Tibial artery (tissue), 4 donors: ENCODE data around the gene C11orf91.

ENCODE experiments used
- DNase-seq, 2 donors: peaks; one replicate each; pipeline ENCODE4 v3.0.0-alpha.2; 2019
- H3K27ac ChIP-seq, 2 donors: fragments of 200-600 bp; sonication (generic) in 1 of 2; 1 replicate in 1 of 2; 2 replicates in 1 of 2; pipeline ENCODE4 v1.5.1; 2018 to 2019; ENCODE audit warnings: mild to moderate bottlenecking in 1 of 2
- H3K27me3 ChIP-seq, 2 donors: fragments of 200-600 bp; sonication (generic) in 1 of 2; one replicate each; pipeline versions ENCODE4 v1.5.1 to v1.6.0; 2016 to 2019
- H3K36me3 ChIP-seq, 3 donors: fragments of 200-600 bp; sonication (generic) in 2 of 3; one replicate each; pipeline ENCODE4 v1.5.1; 2016 to 2019; ENCODE audit warnings: mild to moderate bottlenecking in 2 of 3
- H3K4me1 ChIP-seq, 4 donors: fragments of 200-600 bp; sonication (generic) in 2 of 4; 1 replicate in 3 of 4; 2 replicates in 1 of 4; pipeline ENCODE4 v1.5.1; 2016 to 2019
- H3K4me3 ChIP-seq, 2 donors: fragments of 200-600 bp; sonication (generic) in 1 of 2; 1 replicate in 1 of 2; 2 replicates in 1 of 2; pipeline ENCODE4 v1.5.1; 2018 to 2019; ENCODE audit warnings: mild to moderate bottlenecking in 2 of 2
- H3K9me3 ChIP-seq, 3 donors: fragments of 200-600 bp; sonication (generic) in 1 of 3; one replicate each; pipeline ENCODE4 v1.5.1; 2016 to 2019
- CTCF ChIP-seq, 2 experiments: fragments of 200-600 bp in 1 of 2; fragments of 450-650 bp in 1 of 2; IDR thresholded peaks; one replicate each; pipeline ENCODE4 v1.5.1; 2017 to 2019; ENCODE audit warnings: antibody characterized with exemption in 2 of 2, mild to moderate bottlenecking in 1 of 2, moderate library complexity in 1 of 2
- intact Hi-C: fragments of 100-400 bp; cut with DNase I; formaldehyde crosslinking; loops from one replicate; pipeline ENCODE4 v1.15.0; 2023; ENCODE audit warnings: low total_unique reads

C11orf91 gene

GRCh38 chr11:33659370-33660139 lies 41.1 kb downstream of the C11orf91 start:
- Histone ChIP-seq H3K27me3 (no peaks in the 10 kb centered on the region), H3K27ac (no peak overlapping the region), H3K4me1 (no peaks in the 10 kb centered on the region), H3K9me3 (no peaks in the 10 kb centered on the region), H3K4me3 (no peak overlapping the region), H3K36me3 (no peaks in the 10 kb centered on the region)
- intact Hi-C loops: no loop called here
- no peak for TF ChIP-seq CTCF (IDR thresholded peaks at IDR 0.05)
- DNase-seq: no peak

- Histone ChIP-seq H3K36me3 (no peaks in the 10 kb centered on the region), H3K9me3 (no peaks in the 10 kb centered on the region), H3K27me3 (no peaks in the 10 kb centered on the region), H3K4me3 (no peak overlapping the region), H3K27ac (no peak overlapping the region), H3K4me1 (no peaks in the 10 kb centered on the region)
- no peak for TF ChIP-seq CTCF (IDR thresholded peaks at IDR 0.05)
- intact Hi-C loops: no loop called here
- DNase-seq: no peak
These were observed 42.3 kb downstream of the C11orf91 start for GRCh38 chr11:33658195-33658900.

- intact Hi-C loops: no loop called here
- DNase-seq: no peak
- TF ChIP-seq CTCF (IDR thresholded peaks at IDR 0.05): no peak
- H3K9me3 ChIP-seq: no peaks in the 10 kb centered on the region
- H3K27ac ChIP-seq: no peak overlapping the region
- no peaks in the 10 kb centered on the region for H3K27me3 ChIP-seq
- H3K36me3 ChIP-seq: no peaks in the 10 kb centered on the region
- H3K4me3 ChIP-seq: no peak overlapping the region
- H3K4me1 ChIP-seq: peaks cover 0 to 1% (median 0%) of the 10 kb centered on the region in 4 donors
These were observed 42.9 kb downstream of the C11orf91 start for GRCh38 chr11:33657757-33658156.

- intact Hi-C loops: no loop called here
- H3K9me3 ChIP-seq: no peaks in the 10 kb centered on the region
- no peaks in the 10 kb centered on the region for H3K27me3 ChIP-seq
- H3K36me3 ChIP-seq: no peaks in the 10 kb centered on the region
- peaks cover 0 to 11% (median 8%) of the 10 kb centered on the region in 4 donors for H3K4me1 ChIP-seq
- H3K4me3 ChIP-seq: no peak overlapping the region
- H3K27ac ChIP-seq: no peak overlapping the region
- no peak for TF ChIP-seq CTCF (IDR thresholded peaks at IDR 0.05)
- DNase-seq: no peak
These were observed 43.9 kb downstream of the C11orf91 start for GRCh38 chr11:33656768-33657167.

- Histone ChIP-seq H3K27ac (no peak overlapping the region), H3K36me3 (no peaks in the 10 kb centered on the region), H3K9me3 (no peaks in the 10 kb centered on the region), H3K4me3 (no peak overlapping the region), H3K27me3 (no peaks in the 10 kb centered on the region), H3K4me1 (peaks cover 0 to 16% (median 11%) of the 10 kb centered on the region in 4 donors)
- no peak for TF ChIP-seq CTCF (IDR thresholded peaks at IDR 0.05)
- no peak for DNase-seq
- intact Hi-C loops: no loop called here
These were observed 44.6 kb downstream of the C11orf91 start for GRCh38 chr11:33655842-33656600.
